RWPE1 (cell line): Measurements from ENCODE around the gene TSHR.

Experiments
- CTCF ChIA-PET: fragments of 350-600 bp; sonication (Branson Sonifier 250); formaldehyde crosslinking; extraction: SDS; loops from one replicate; lab custom pipeline; 2021; lab: Yijun Ruan, JAX
- POLR2A ChIA-PET: fragments of 400-600 bp; formaldehyde crosslinking; extraction: SDS; loops from one replicate; lab custom pipeline; 2020; ENCODE audit warnings: antibody characterized with exemption; ENCODE audit not compliant: low non-redundant PET; lab: Yijun Ruan, JAX
- DNase-seq: peaks from one replicate; pipeline ENCODE4 v3.0.0; 2012; ENCODE audit warnings: low spot score
- H3K27ac ChIP-seq: fragments of 450-650 bp; 2 replicates; pipeline ENCODE4 v1.5.1; 2017
- CTCF ChIP-seq: fragments of 450-650 bp; conservative IDR thresholded peaks from 2 replicates; pipeline ENCODE4 v1.5.1; 2017; ENCODE audit warnings: low read depth, mild to moderate bottlenecking

TSHR gene

GRCh38 chr14:81143793-81144192, 188.4 kb downstream of the TSHR start:
- CTCF ChIA-PET = interaction anchor here (1.6 kb wide), 1 partner anchor 147 kb away, joined by 4 read pairs; no protein-coding TSS in a partner anchor
- H3K27ac ChIP-seq = no peak overlapping the region
- POLR2A ChIA-PET = no interaction called here
- no peak for DNase-seq
- no peak for TF ChIP-seq CTCF

GRCh38 chr14:81144824-81145603, 189.6 kb downstream of the TSHR start:
- no peak overlapping the region for H3K27ac ChIP-seq
- no peak for DNase-seq
- TF ChIP-seq CTCF = no peak
- POLR2A ChIA-PET = no interaction called here
- CTCF ChIA-PET = interaction anchor here (1.6 kb wide), 1 partner anchor 149 kb away, joined by 4 read pairs; no protein-coding TSS in a partner anchor

GRCh38 chr14:81147140-81147897, 191.9 kb downstream of the TSHR start:
- TF ChIP-seq CTCF = no peak
- DNase-seq = no peak
- ChIA-PET CTCF (no interaction called here), POLR2A (no interaction called here)
- no peak overlapping the region for H3K27ac ChIP-seq

GRCh38 chr14:81148635-81149034, 193.2 kb downstream of the TSHR start:
- ChIA-PET CTCF (no interaction called here), POLR2A (no interaction called here)
- no peak for TF ChIP-seq CTCF
- no peak overlapping the region for H3K27ac ChIP-seq
- DNase-seq = no peak

- TF ChIP-seq CTCF = no peak
- POLR2A ChIA-PET = no interaction called here
- no peak overlapping the region for H3K27ac ChIP-seq
- no peak for DNase-seq
- CTCF ChIA-PET = interaction anchor here (0.6 to 0.7 kb wide), 2 partner anchors 33 to 157 kb away, joined by 4 to 5 read pairs; no protein-coding TSS in a partner anchor
These were observed 197.8 kb downstream of the TSHR start for GRCh38 chr14:81153187-81153586.

- no peak overlapping the region for H3K27ac ChIP-seq
- TF ChIP-seq CTCF = no peak
- POLR2A ChIA-PET = no interaction called here
- CTCF ChIA-PET = no interaction called here
- DNase-seq = no peak
These were observed 202.0 kb downstream of the TSHR start for GRCh38 chr14:81157431-81157830.
